ENCODE data around the gene TPRG1L. TPM values are rescaled to one million over a fixed set of nuclear protein-coding genes. Genes with fewer than 3 reads are reported as not detected.
"Not testable (repeated sequence)": the region's sequence is repeated elsewhere in the genome, so short reads cannot be mapped to it uniquely, and the experiment has no call there.

The TPRG1L gene
- total RNA-seq, 1 donor from 2014 or later, result 26.6 TPM

DNA sequence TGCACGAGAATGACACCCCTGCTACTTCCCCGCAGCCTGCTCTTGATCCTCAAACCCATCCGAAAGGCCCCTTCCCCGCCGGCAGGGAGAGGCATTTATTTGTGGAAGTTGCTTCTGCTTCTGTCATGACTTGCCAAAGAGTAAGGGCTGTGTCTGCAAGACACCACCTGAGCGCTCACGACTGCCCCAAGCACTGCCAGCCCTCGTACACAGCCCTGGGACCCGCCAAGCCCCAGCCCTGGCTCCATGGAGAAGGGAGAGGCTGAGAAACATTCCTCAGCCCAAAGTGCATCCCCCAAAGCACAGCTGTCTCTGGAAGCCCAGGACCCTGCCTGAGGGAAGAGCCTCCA, 6.3 kb upstream of the TPRG1L start:
- Mint-ChIP-seq H3K36me3 (no peaks in the 10 kb centered on the region), H3K27me3 (peaks cover 12% of the 10 kb centered on the region), H3K27ac (peak overlapping the region; percentile 17), H3K9me3 (no peaks in the 10 kb centered on the region), H3K4me1 (ENCODE audit: unreplicated experiment) (peaks cover 33% of the 10 kb centered on the region), H3K4me3 (no peak overlapping the region)
- TF ChIP-seq, protein P1, sequence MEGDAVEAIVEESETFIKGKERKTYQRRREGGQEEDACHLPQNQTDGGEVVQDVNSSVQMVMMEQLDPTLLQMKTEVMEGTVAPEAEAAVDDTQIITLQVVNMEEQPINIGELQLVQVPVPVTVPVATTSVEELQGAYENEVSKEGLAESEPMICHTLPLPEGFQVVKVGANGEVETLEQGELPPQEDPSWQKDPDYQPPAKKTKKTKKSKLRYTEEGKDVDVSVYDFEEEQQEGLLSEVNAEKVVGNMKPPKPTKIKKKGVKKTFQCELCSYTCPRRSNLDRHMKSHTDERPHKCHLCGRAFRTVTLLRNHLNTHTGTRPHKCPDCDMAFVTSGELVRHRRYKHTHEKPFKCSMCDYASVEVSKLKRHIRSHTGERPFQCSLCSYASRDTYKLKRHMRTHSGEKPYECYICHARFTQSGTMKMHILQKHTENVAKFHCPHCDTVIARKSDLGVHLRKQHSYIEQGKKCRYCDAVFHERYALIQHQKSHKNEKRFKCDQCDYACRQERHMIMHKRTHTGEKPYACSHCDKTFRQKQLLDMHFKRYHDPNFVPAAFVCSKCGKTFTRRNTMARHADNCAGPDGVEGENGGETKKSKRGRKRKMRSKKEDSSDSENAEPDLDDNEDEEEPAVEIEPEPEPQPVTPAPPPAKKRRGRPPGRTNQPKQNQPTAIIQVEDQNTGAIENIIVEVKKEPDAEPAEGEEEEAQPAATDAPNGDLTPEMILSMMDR (conservative IDR thresholded peaks at IDR 0.05), result no peak
- DNase-seq (ENCODE audit: extremely low spot score, unreplicated experiment), result no peak

DNA sequence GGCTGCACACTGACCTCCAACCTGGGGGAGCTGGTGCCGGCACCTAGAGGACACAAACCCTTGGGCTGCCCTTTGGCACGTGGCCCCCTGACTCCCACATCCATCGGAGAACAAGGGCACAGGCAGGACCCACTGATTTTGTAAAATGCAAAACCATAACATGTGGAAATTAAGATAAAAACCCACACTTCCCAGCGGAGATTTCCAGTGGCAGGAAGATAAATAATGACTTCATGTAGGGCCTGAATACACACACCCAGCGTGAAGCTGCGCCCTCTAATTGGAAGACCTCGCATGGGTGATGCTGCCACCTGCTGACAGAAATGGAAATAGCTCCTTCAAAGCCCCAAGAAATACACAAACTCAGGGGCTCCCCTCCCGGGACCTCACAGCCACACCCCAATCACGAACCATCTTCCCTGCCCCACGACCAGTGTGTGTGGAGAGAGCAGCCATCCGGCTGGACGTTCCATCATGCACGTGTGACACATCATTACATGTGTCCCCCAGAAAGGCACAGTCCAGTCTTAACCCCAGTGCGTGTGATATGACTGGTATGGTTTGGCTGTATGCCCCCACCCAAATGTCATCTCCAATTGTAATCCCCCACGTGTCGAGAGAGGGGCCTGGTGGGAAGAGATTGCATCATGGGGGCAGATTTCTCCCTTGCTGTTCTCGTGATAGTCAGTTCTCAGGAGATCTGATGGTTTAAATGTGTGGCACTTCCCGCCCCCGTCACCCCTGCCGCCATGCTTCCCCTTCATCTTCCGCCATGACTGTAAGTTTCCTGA, 5.7 kb upstream of the TPRG1L start:
- Mint-ChIP-seq H3K4me1 (ENCODE audit: unreplicated experiment) (peaks cover 33% of the 10 kb centered on the region), H3K4me3 (no peak overlapping the region), H3K27ac (peak overlapping the region; percentile 17), H3K27me3 (peaks cover 12% of the 10 kb centered on the region), H3K36me3 (no peaks in the 10 kb centered on the region), H3K9me3 (no peaks in the 10 kb centered on the region)
- no peak for DNase-seq (ENCODE audit: extremely low spot score, unreplicated experiment)
- TF ChIP-seq, protein P1 (conservative IDR thresholded peaks at IDR 0.05), result peak; percentile 92

DNA sequence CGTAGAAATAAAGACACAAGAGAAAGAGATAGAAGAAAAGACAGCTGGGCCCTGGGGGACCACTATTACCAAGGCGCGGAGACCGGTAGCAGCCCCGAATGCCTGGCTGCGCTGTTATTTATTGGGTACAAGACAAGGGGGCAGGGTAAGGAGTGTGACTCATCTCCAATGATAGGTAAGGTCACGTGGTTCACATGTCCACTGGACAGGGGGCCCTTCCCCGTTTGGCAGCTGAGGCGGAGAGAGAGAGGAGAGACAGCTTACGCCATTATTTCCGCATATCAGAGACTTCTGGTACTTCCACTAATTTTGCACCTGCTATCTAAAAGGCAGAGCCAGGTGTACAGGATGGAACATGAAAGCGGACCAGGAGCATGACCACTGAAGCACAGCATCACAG, 4.1 kb upstream of the TPRG1L start:
- TF ChIP-seq, protein P1 (conservative IDR thresholded peaks at IDR 0.05), result no peak
- Mint-ChIP-seq H3K4me3 (no peak overlapping the region), H3K4me1 (ENCODE audit: unreplicated experiment) (peaks cover 23% of the 10 kb centered on the region), H3K36me3 (no peaks in the 10 kb centered on the region), H3K27me3 (peaks cover 10% of the 10 kb centered on the region), H3K27ac (no peak overlapping the region), H3K9me3 (no peaks in the 10 kb centered on the region)
- DNase-seq (ENCODE audit: extremely low spot score, unreplicated experiment), result no peak

DNA sequence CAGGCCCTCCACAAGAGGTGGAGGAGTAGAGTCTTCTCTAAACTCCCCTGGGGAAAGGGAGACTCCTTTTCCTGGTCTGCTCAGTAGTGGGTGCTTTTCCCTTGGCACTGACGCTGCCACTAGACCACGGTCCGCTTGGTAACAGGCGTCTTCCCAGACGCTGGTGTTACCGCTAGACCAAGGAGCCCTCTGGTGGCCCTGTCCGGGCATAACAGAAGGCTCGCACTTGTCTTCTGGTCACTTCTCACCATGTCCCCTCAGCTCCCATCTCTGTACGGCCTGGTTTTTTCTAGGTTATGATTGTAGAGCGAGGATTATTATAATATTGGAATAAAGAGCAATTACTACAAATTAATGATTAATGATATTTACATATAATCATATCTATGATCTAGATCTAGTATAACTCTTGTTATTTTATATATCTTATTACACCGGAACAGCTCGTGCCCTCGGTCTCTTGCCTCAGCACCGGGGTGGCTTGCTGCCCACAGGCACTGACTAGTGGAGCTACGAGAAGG, 3.6 kb upstream of the TPRG1L start:
- not testable (repeated sequence) for H3K27me3 Mint-ChIP-seq; H3K27ac Mint-ChIP-seq; H3K36me3 Mint-ChIP-seq; DNase-seq (ENCODE audit: extremely low spot score, unreplicated experiment); H3K9me3 Mint-ChIP-seq
- TF ChIP-seq, protein P1 (conservative IDR thresholded peaks at IDR 0.05), result peak; percentile 72
- Mint-ChIP-seq H3K4me3 (peak overlapping the region; percentile 37), H3K4me1 (ENCODE audit: unreplicated experiment) (peaks cover 28% of the 10 kb centered on the region)

DNA sequence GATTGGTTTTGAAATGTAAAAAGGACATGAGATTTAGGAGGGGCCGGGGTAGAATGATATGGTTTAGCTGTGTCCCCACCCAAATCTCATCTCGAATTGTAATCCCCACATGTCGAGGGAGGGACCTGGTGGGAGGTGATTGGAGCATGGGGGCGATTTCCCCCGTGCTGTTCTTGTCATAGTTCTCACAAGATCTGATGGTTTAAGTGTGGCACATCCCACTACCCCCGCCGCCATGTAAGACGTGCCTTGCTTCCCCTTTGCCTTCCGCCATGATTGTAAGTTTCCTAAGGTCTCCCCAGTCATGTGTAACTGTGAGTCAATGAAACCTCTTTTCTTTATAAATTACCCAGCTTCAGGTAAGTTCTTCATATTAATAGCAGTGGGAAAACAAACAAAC, 2.7 kb upstream of the TPRG1L start:
- not testable (repeated sequence) for H3K27me3 Mint-ChIP-seq

DNA sequence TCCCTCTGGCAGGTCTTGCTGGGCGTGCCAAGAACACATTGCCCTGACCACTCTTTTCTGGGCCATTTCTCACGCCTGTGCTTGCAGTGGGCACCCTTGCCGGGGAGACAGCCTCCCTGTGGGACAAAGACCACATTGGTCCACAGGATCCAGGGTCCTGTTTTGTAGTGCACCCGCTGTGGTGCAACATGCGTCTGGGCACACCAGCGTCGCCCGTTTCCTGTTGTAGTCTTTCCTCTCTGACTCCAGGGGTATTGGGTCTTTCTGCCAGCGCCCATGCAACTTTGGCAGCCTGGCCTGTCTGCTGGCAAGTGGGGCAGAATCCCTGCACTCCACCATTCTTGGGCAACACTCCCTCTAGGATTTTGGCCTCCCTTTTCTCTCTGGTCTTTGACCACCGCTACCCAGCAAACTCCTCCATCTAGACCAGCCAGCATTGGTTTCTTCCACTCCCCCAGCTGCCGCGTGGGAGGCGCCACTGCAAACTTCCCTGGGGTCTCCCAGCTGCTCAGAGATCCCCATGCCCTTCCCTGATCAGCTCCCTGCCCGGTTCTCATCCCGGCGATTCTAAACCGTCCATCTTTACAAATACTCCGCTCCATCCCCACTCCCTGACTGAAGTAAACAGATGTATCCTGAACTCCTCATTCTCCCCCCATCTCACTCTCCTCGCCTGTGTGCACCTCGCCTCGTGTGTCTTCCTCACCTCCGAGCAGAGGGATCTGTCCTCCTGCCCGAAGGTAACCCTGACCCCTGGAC, 1.2 kb upstream of the TPRG1L start:
- DNase-seq (ENCODE audit: extremely low spot score, unreplicated experiment), result no peak
- peak overlapping the region; percentile 99 for H3K4me3 Mint-ChIP-seq
- TF ChIP-seq, protein P1 (conservative IDR thresholded peaks at IDR 0.05), result no peak
- H3K27ac Mint-ChIP-seq, result peak overlapping the region; percentile 90
- H3K36me3 Mint-ChIP-seq, result no peaks in the 10 kb centered on the region
- H3K9me3 Mint-ChIP-seq, result no peaks in the 10 kb centered on the region
- peaks cover 27% of the 10 kb centered on the region for H3K4me1 Mint-ChIP-seq (ENCODE audit: unreplicated experiment)
- peaks cover 10% of the 10 kb centered on the region for H3K27me3 Mint-ChIP-seq

More for the DNA sequence above, 2.7 kb upstream of the TPRG1L start:
- H3K27ac Mint-ChIP-seq; H3K36me3 Mint-ChIP-seq; DNase-seq (ENCODE audit: extremely low spot score, unreplicated experiment); H3K9me3 Mint-ChIP-seq: not testable (repeated sequence)
- H3K4me1 Mint-ChIP-seq (ENCODE audit: unreplicated experiment), result peaks cover 29% of the 10 kb centered on the region
- H3K4me3 Mint-ChIP-seq, result peak overlapping the region; percentile 99

Data from type B pancreatic cell (in vitro differentiated cells).